HG02610 (cell line): ENCODE results near the gene CNPY4.

Experiments
- ATAC-seq: cut with Tn5 transposase; IDR thresholded peaks from one replicate; pipeline ENCODE4 v1.9.1; 2021; ENCODE audit warnings: mild to moderate bottlenecking, moderate library complexity; ENCODE audit not compliant: unreplicated experiment

The CNPY4 gene, protein sequence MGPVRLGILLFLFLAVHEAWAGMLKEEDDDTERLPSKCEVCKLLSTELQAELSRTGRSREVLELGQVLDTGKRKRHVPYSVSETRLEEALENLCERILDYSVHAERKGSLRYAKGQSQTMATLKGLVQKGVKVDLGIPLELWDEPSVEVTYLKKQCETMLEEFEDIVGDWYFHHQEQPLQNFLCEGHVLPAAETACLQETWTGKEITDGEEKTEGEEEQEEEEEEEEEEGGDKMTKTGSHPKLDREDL

GRCh38 chr7:100119072-100119969, at the start of gene CNPY4, which contains the start of gene TAF6:
Gene CNPY4, plus strand, starts transcription at chr7:100119634. Its CDS starts 111 bp downstream, at chr7:100119745.
Gene TAF6, minus strand, starts transcription at chr7:100119358. Its CDS starts 5,149 bp downstream, at chr7:100114209.
- ATAC-seq: peak; percentile 69

DNA sequence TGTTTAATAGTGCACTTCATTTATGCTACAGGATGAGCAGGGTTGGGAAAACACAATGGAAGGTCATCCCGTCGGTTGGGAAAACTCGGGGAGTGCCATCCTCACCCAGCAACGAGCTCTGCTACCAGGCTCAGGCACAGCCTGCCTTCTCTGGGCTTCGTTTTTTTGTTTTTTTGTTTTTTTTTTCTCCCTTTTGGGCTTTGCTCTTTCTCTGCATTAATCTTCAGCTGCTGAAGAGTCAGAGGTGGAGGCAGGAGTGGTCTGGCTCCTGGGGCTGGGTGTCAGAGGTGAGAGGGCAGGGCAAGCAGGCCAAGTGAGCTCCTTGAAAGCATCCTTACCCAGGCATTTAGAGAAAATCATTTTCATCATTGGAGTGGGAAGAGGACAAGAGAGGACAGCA, 49.4 kb upstream of the CNPY4 start:
- ATAC-seq: no peak

- ATAC-seq: no peak
Observed at GRCh38 chr7:100071018-100071723, 48.3 kb upstream of the CNPY4 start.

DNA sequence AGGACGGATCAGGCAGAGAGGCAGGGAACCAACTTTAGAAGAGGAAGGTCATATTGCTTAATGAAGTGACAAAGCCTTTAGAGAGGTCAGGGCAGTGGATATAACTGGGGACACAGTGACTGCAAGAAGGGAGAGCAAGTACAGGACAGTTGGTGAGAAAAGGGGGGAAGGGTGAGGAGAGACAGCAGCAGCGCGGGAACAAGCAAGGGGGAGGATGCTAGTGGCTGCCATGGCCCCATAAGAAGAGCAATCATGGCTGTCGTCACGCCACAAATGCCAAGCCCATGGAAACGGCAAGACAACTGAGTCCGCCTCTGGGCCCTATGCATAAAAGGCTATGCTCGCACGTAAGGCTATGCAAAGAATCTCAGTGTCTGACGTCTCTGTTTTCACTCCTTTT, 47.0 kb upstream of the CNPY4 start:
- ATAC-seq: no peak

DNA sequence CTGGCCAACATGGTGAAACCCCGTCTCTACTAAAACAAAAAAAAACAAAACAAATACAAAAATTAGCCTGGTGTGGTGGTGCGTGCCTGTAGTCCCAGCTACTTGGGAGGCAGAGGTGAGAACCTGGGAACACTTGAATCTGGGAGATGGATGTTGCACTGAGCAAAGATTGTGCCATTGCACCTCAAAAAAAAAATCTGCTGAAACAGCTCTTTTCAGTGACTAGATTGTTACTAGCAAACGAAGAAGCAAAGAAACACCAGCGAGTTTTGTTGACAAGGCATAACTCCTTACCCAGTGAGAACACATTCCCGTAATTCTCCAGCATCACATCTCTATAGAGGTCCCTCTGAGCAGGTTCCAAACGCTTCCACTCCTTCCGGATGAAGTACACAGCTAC, 44.6 kb upstream of the CNPY4 start:
- ATAC-seq: no peak

- no peak for ATAC-seq
Observed at GRCh38 chr7:100075418-100075817, 44.0 kb upstream of the CNPY4 start.

DNA sequence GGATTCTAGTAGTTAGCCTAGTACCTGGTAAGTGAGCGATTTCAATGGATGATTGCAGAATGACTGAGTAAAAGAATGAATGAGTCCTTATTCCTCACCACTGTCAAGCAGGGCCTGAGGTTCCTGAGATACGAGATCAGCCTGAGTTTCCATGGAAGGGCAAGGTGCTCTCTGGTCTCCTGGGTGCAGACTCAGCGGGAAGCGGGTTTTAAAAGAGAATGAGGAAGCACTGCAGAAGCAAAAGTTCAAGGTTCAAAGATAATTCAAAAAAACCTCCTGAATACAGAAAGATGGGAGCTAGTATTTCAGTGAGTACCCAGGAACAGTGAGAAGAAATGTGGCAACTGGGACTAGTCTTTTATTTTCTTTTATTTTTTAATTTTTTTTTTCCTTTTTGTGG, 42.2 kb upstream of the CNPY4 start:
- ATAC-seq: no peak

DNA sequence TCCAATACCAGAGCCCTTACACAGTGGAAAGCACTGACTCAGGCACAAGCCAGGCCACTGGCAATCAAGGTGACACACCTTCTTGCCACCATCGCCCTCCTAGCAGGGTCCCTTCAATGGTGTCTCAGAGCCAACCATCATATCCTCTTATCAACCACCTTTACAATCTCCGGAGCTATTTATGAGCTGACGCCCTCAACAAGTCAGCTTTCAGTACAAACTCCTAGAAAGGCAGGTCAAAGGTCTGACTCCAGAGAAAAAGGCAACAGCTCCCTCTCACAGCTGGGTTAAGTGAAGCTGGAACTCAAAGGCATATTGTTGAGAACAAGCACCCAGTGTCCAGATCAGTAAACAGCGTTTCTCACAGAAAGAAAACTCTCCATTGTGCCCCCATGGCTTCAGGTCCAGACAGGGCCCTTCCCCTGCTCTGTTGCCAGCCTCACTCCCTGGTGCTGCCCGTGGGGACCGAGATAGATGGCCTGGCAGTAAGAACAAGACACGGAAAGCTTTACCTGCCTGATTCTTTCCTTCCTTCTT, 40.3 kb upstream of the CNPY4 start:
- no peak for ATAC-seq

DNA sequence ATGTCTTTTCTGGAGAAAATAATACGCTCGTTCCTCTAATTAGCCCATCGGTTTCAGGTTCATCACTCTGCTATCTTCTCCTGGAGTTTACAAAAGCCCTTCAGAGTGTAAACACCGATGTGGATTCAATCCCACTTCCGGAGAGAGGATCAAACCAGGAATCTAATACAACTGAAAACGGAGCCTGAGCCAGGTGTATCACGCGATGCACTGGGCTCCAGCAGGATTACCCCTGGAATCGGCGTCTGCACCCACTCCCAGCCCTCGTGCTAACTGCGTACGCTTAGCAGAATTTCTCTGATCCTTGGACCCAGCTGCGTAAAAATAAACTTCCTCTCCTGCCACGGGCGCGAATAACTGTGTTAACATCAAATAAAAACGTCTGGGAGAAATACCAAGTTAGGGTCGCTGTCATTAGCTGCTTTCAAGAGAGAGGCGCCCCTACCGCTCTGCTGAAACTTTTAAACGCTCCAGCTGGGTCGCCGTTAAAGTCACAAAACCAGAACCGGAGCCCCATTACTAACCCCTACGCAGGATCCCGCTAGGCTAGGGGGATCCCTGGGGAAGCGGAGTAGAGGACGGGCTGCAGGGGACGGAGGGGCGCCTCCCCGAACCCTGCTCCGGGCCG, 38.4 kb upstream of the CNPY4 start:
- no peak for ATAC-seq

GRCh38 chr7:100081535-100082102, 37.8 kb upstream of the CNPY4 start, which contains the start of gene ZNF3:
Gene ZNF3, minus strand, starts transcription at chr7:100081723. Its CDS starts 4,366 bp downstream, at chr7:100077357.
- peak; percentile 83 for ATAC-seq

- no peak for ATAC-seq
Observed at GRCh38 chr7:100082978-100083377, 36.5 kb upstream of the CNPY4 start.

DNA sequence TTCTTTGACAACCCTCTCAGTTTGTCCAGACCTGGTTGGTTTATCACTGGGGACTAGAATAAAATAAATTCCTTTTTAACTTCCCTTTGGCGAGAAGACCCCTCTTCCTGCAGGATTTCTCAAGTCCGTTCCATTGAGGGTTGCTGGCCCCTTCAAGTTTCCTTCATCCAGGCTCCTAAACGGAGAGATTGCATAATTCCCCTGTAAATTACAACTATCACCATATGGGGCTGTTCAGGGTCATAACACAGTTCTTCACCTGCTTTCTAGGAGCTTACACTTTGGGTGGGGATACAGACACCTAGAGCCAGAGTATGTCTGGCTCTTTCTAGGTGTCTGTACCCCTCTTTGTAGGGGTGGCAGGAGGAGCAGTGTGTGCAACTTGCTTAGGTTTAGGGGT, 33.9 kb upstream of the CNPY4 start:
- no peak for ATAC-seq

GRCh38 chr7:100087055-100087750, 32.2 kb upstream of the CNPY4 start:
- no peak for ATAC-seq

- no peak for ATAC-seq
Observed at GRCh38 chr7:100088095-100088620, 31.3 kb upstream of the CNPY4 start.

GRCh38 chr7:100088621-100089457, 30.6 kb upstream of the CNPY4 start, which contains the start of gene COPS6:
Gene COPS6, plus strand, starts transcription at chr7:100088969. Its CDS starts 22 bp downstream, at chr7:100088991.
- no peak for ATAC-seq

- ATAC-seq: no peak
Observed at GRCh38 chr7:100089458-100090196, 29.8 kb upstream of the CNPY4 start.

GRCh38 chr7:100090527-100091410, 28.7 kb upstream of the CNPY4 start:
- ATAC-seq: no peak
